OCI-LY7 (cell line): Measurements from ENCODE around the gene HERC6. TPM values are rescaled to one million over a fixed set of nuclear protein-coding genes. Genes with fewer than 3 reads are reported as not detected.
"Not testable (repeated sequence)": the region's sequence is repeated elsewhere in the genome, so short reads cannot be mapped to it uniquely, and the experiment has no call there.

ENCODE experiments used
- BruUV-seq: library from RNA; stranded (reverse); fragments of 400-500 nt; replicated peaks from 2 replicates; lab custom pipeline; 2021; lab: Mats Ljungman, UMichigan
- CTCF ChIA-PET: fragments of 300-600 bp; sonication (Branson Sonifier 250); formaldehyde crosslinking; loops from one replicate; lab custom pipeline; 2022; ENCODE audit warnings: antibody characterized with exemption; ENCODE audit not compliant: unreplicated experiment; lab: Charles Lee
- POLR2A ChIA-PET: fragments of 300-600 bp; sonication (Branson Sonifier 250); formaldehyde crosslinking; loops from one replicate; lab custom pipeline; 2022; ENCODE audit warnings: antibody characterized with exemption; lab: Charles Lee
- DNase-seq: peaks from one replicate; pipeline ENCODE4 v3.0.0-alpha.2; 2015; ENCODE audit warnings: low spot score
- H2AFZ ChIP-seq: fragments of 200-600 bp; sonication (generic), shearing (Covaris generic); 2 replicates; pipeline ENCODE4 v1.6.1; 2014; ENCODE audit warnings: mild to moderate bottlenecking, antibody characterized with exemption, low read length, moderate library complexity
- H3K27ac ChIP-seq: fragments of 200-600 bp; sonication (generic); 2 replicates; pipeline ENCODE4 v1.5.1; 2014; ENCODE audit warnings: mixed run types, low read depth, mild to moderate bottlenecking, moderate library complexity, low read length, inconsistent platforms; ENCODE audit not compliant: poor library complexity, severe bottlenecking
- H3K36me3 ChIP-seq: fragments of 200-600 bp; sonication (generic); 2 replicates; pipeline ENCODE4 v1.6.1; 2014; ENCODE audit warnings: mild to moderate bottlenecking, antibody characterized with exemption, low read length, moderate library complexity, mixed read lengths; ENCODE audit not compliant: insufficient read depth
- H3K4me1 ChIP-seq: fragments of 200-600 bp; sonication (generic); 2 replicates; pipeline ENCODE4 v1.5.1; 2014; ENCODE audit warnings: mild to moderate bottlenecking, low read length; ENCODE audit not compliant: insufficient read depth, poor library complexity, severe bottlenecking
- H3K4me2 ChIP-seq: fragments of 200-600 bp; sonication (generic); 2 replicates; pipeline ENCODE4 v1.6.1; 2014; ENCODE audit warnings: mild to moderate bottlenecking, low read length
- H3K4me3 ChIP-seq: fragments of 200-600 bp; sonication (generic); 2 replicates; pipeline ENCODE4 v1.5.1; 2014; ENCODE audit warnings: mild to moderate bottlenecking, low read depth, low read length; ENCODE audit not compliant: poor library complexity, severe bottlenecking
- H3K79me2 ChIP-seq: fragments of 200-600 bp; sonication (generic); 2 replicates; pipeline ENCODE4 v1.6.1; 2016; ENCODE audit warnings: low read depth, mild to moderate bottlenecking, low read length, moderate library complexity, mixed read lengths; ENCODE audit not compliant: insufficient read depth
- H3K9me2 ChIP-seq: fragments of 200-600 bp; sonication (generic); 2 replicates; pipeline ENCODE4 v1.6.1; 2016; ENCODE audit warnings: mild to moderate bottlenecking, low read length, mixed read lengths; ENCODE audit not compliant: insufficient read depth
- H3K9me3 ChIP-seq: fragments of 200-600 bp; sonication (generic); 2 replicates; pipeline ENCODE4 v1.6.1; 2014; ENCODE audit warnings: mild to moderate bottlenecking, mixed run types, low read length, mixed read lengths
- H4K20me1 ChIP-seq: fragments of 200-600 bp; sonication (generic); 2 replicates; pipeline ENCODE4 v1.6.1; 2014; ENCODE audit warnings: mild to moderate bottlenecking, antibody characterized with exemption, low read length, moderate library complexity, mixed read lengths; ENCODE audit not compliant: insufficient read depth
- CTCF ChIP-seq: fragments of 200-600 bp; sonication (generic); conservative IDR thresholded peaks from 2 replicates; pipeline ENCODE4 v1.5.1; 2014; ENCODE audit warnings: mild to moderate bottlenecking, antibody characterized with exemption, low read length, moderate library complexity, mixed read lengths
- EZH2phosphoT487 ChIP-seq: fragments of 200-600 bp; sonication (generic); IDR thresholded peaks from 2 replicates; pipeline ENCODE4 v1.6.1; 2018; ENCODE audit warnings: low read depth, borderline replicate concordance, mild to moderate bottlenecking, mixed run types, antibody characterized with exemption, low read length, moderate library complexity, mixed read lengths
- intact Hi-C: fragments of 100-400 bp; cut with micrococcal nuclease; formaldehyde crosslinking; loops from one replicate; pipeline ENCODE4 v1.10.0; 2022; ENCODE audit not compliant: unreplicated experiment
- total RNA-seq, 2 experiments: library from RNA; depleted of rRNA in 1 of 2; stranded (reverse); fragments of >200 nt in 1 of 2; shearing (Covaris generic) in 1 of 2; gene quantifications; 2 replicates each; pipeline ENCODE4 v1.2.3, GENCODE V29; 2014 to 2022

Gene HERC6
- total RNA-seq, 2 experiments from 2014 or later: 0.09 to 0.51 TPM

- no peak for DNase-seq
- H3K9me2 ChIP-seq: no peaks in the 10 kb centered on the region
- TF ChIP-seq CTCF: no peak
- intact Hi-C loops: no loop called here
- H3K9me3 ChIP-seq: no peaks in the 10 kb centered on the region
- H3K4me3 ChIP-seq: no peak overlapping the region
- no peaks in the 10 kb centered on the region for H3K79me2 ChIP-seq
- no peaks in the 10 kb centered on the region for H3K4me1 ChIP-seq
- BruUV-seq: no TSS peak
- ChIA-PET CTCF (no interaction called here), POLR2A (no interaction called here)
- H3K27ac ChIP-seq: no peak overlapping the region
- H3K36me3 ChIP-seq: no peaks in the 10 kb centered on the region
- no peaks in the 10 kb centered on the region for H4K20me1 ChIP-seq
- no peak overlapping the region for H3K4me2 ChIP-seq
- no peak overlapping the region for H2AFZ ChIP-seq
These were observed 67.5 kb downstream of the HERC6 start for GRCh38 chr4:88446124-88446523.

GRCh38 chr4:88447371-88448095 is 68.9 kb downstream of the HERC6 start:
- H3K4me1 ChIP-seq: no peaks in the 10 kb centered on the region
- no peaks in the 10 kb centered on the region for H3K9me3 ChIP-seq
- no peaks in the 10 kb centered on the region for H3K36me3 ChIP-seq
- ChIA-PET POLR2A (interaction anchor here (0.6 kb wide), 1 partner anchor 826 kb away, joined by 3 read pairs; no protein-coding TSS in a partner anchor), CTCF (no interaction called here)
- H3K27ac ChIP-seq: no peak overlapping the region
- no peak for DNase-seq
- H4K20me1 ChIP-seq: no peaks in the 10 kb centered on the region
- H3K9me2 ChIP-seq: no peaks in the 10 kb centered on the region
- H3K4me3 ChIP-seq: no peak overlapping the region
- H2AFZ ChIP-seq: no peak overlapping the region
- TF ChIP-seq CTCF (no peak), EZH2phosphoT487 (no peak)
- H3K4me2 ChIP-seq: no peak overlapping the region
- BruUV-seq: no TSS peak
- intact Hi-C loops: no loop called here
- no peaks in the 10 kb centered on the region for H3K79me2 ChIP-seq

GRCh38 chr4:88448211-88448765 is 69.6 kb downstream of the HERC6 start:
- H3K9me3 ChIP-seq, H2AFZ ChIP-seq, H3K36me3 ChIP-seq, H3K4me2 ChIP-seq, H3K79me2 ChIP-seq, BruUV-seq, POLR2A ChIA-PET, H3K27ac ChIP-seq, H3K4me1 ChIP-seq, intact Hi-C loops, DNase-seq, CTCF ChIA-PET, H4K20me1 ChIP-seq, H3K4me3 ChIP-seq, H3K9me2 ChIP-seq: not testable (repeated sequence)
